ENCODE results near the gene EHD1. TPM values are rescaled to one million over a fixed set of nuclear protein-coding genes. Genes with fewer than 3 reads are reported as not detected.
A peak's percentile ranks its signal among the peaks of the same experiment; 100 is the strongest.

Gene EHD1
- polyA plus RNA-seq, 1 donor (not counting 4 experiments of a cell fraction or from before 2014, with no cell fraction given): 73.9 TPM

DNA sequence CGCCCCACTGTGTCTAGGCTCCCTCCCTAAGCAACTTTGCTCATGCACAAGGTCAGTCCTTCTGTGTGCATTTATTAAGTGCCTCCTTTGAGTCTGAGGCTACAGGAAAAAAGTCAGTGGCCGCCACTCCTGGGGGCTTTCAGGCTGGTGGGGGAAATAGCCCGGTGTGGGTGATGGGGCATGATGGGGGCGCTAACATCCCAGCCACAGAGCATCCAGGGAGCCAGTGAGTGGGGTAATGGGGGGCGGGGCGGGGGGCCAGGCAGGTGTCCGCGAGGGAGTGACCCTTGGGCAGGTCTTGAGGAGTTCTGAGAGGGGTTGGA lies 9.9 kb upstream of the EHD1 start:
- Histone ChIP-seq H3K4me1 (ENCODE audit: control insufficient read depth, extremely low read depth, insufficient read depth, low read length) (peaks cover 17% of the 10 kb centered on the region), H3K79me2 (ENCODE audit: control insufficient read depth, insufficient read depth, low read length) (no peaks in the 10 kb centered on the region), H3K36me3 (ENCODE audit: control insufficient read depth in 2 of 2, extremely low read depth in 1 of 2, insufficient read depth in 2 of 2, low read length in 2 of 2) (no peaks in the 10 kb centered on the region), H3K27ac (ENCODE audit: control insufficient read depth, insufficient read depth, low read length) (no peak overlapping the region), H2AFZ (ENCODE audit: control insufficient read depth, low read length) (peak overlapping the region; percentile 96), H3K4me2 (ENCODE audit: control insufficient read depth, extremely low read depth, insufficient read depth, low read depth, low read length) (no peak overlapping the region), H3K9me3 (ENCODE audit: control insufficient read depth, low read depth, low read length) (no peaks in the 10 kb centered on the region), H3K4me3 (ENCODE audit: control insufficient read depth in 2 of 3, extremely low read depth in 1 of 3, insufficient read depth in 2 of 3, low read depth in 1 of 3, low read length in 3 of 3) (no peak overlapping the region), H4K20me1 (ENCODE audit: control insufficient read depth, extremely low read depth, insufficient read depth, low read length) (no peaks in the 10 kb centered on the region), H3K9me1 (ENCODE audit: control insufficient read depth, extremely low read depth, insufficient read depth, low read length) (peaks cover 2% of the 10 kb centered on the region), H3K27me3 (ENCODE audit: control insufficient read depth, extremely low read depth, insufficient read depth, low read length) (no peaks in the 10 kb centered on the region), H3K9ac (ENCODE audit: control insufficient read depth, extremely low read depth, insufficient read depth, low read length) (no peak overlapping the region)
- dilution Hi-C loops (cut with MboI; ENCODE audit: extremely low pct_ligation_motif_present, low sequenced_read_pairs): no loop called here
- TF ChIP-seq EZH2 (IDR thresholded peaks at IDR 0.05; ENCODE audit: low read length) (no peak), CTCF (optimal IDR thresholded peaks at IDR 0.05 in 1 of 3, IDR thresholded peaks at IDR 0.05 in 1 of 3, conservative IDR thresholded peaks at IDR 0.05 in 1 of 3; ENCODE audit: extremely low read depth in 1 of 3, insufficient read depth in 2 of 3, low read length in 3 of 3) (no peak)
- DNase-seq (ENCODE audit: low read depth, low spot score) (no peak), FAIRE-seq (no peak)

GRCh38 chr11:64887757-64888405 lies 9.5 kb upstream of the EHD1 start:
- dilution Hi-C loops (cut with MboI; ENCODE audit: extremely low pct_ligation_motif_present, low sequenced_read_pairs): no loop called here
- H3K4me1 ChIP-seq (ENCODE audit: control insufficient read depth, extremely low read depth, insufficient read depth, low read length): peaks cover 17% of the 10 kb centered on the region
- no peaks in the 10 kb centered on the region for H4K20me1 ChIP-seq (ENCODE audit: control insufficient read depth, extremely low read depth, insufficient read depth, low read length)
- H3K36me3 ChIP-seq (ENCODE audit: control insufficient read depth in 2 of 2, extremely low read depth in 1 of 2, insufficient read depth in 2 of 2, low read length in 2 of 2): no peaks in the 10 kb centered on the region
- peaks cover 2% of the 10 kb centered on the region for H3K9me1 ChIP-seq (ENCODE audit: control insufficient read depth, extremely low read depth, insufficient read depth, low read length)
- H3K9ac ChIP-seq (ENCODE audit: control insufficient read depth, extremely low read depth, insufficient read depth, low read length): peak overlapping the region; percentile 8
- H2AFZ ChIP-seq (ENCODE audit: control insufficient read depth, low read length): peak overlapping the region; percentile 96
- no peaks in the 10 kb centered on the region for H3K79me2 ChIP-seq (ENCODE audit: control insufficient read depth, insufficient read depth, low read length)
- no peak overlapping the region for H3K4me3 ChIP-seq (ENCODE audit: control insufficient read depth in 2 of 3, extremely low read depth in 1 of 3, insufficient read depth in 2 of 3, low read depth in 1 of 3, low read length in 3 of 3)
- peak overlapping the region; percentile 53 for H3K4me2 ChIP-seq (ENCODE audit: control insufficient read depth, extremely low read depth, insufficient read depth, low read depth, low read length)
- DNase-seq (ENCODE audit: low read depth, low spot score) (no peak), FAIRE-seq (no peak)
- H3K27me3 ChIP-seq (ENCODE audit: control insufficient read depth, extremely low read depth, insufficient read depth, low read length): no peaks in the 10 kb centered on the region
- no peak overlapping the region for H3K27ac ChIP-seq (ENCODE audit: control insufficient read depth, insufficient read depth, low read length)
- H3K9me3 ChIP-seq (ENCODE audit: control insufficient read depth, low read depth, low read length): no peaks in the 10 kb centered on the region
- TF ChIP-seq EZH2 (IDR thresholded peaks at IDR 0.05; ENCODE audit: low read length) (no peak), CTCF (optimal IDR thresholded peaks at IDR 0.05 in 1 of 3, IDR thresholded peaks at IDR 0.05 in 1 of 3, conservative IDR thresholded peaks at IDR 0.05 in 1 of 3; ENCODE audit: extremely low read depth in 1 of 3, insufficient read depth in 2 of 3, low read length in 3 of 3) (peak; percentile 75 to 99 (median 89))
